Prostate gland (tissue), 2 donors: ENCODE measurements around the gene CENPA. TPM values are rescaled to one million over a fixed set of nuclear protein-coding genes. Genes with fewer than 3 reads are reported as not detected.

Experiments used
- DNase-seq: peaks from one replicate; pipeline ENCODE4 v3.0.0-alpha.2; 2019; ENCODE audit warnings: low spot score
- H3K27ac ChIP-seq, 2 donors: fragments of 200-600 bp; sonication (generic); 2 replicates each; pipeline ENCODE4 v1.5.1; 2017 to 2019
- H3K27me3 ChIP-seq: fragments of 200-600 bp; sonication (generic); replicated peaks from 2 replicates; pipeline ENCODE4 v1.5.1; 2019; ENCODE audit not compliant: insufficient read depth
- H3K36me3 ChIP-seq, 2 donors: fragments of 200-600 bp; sonication (generic); 1 replicate in 1 of 2; 2 replicates in 1 of 2; pipeline versions ENCODE4 v1.5.1 to v1.8.1; 2017 to 2019
- H3K4me1 ChIP-seq: fragments of 200-600 bp; sonication (generic); replicated peaks from 2 replicates; pipeline ENCODE4 v1.5.1; 2019
- H3K4me3 ChIP-seq, 2 donors: fragments of 200-600 bp; sonication (generic); 2 replicates each; pipeline ENCODE4 v1.5.1; 2017 to 2019
- H3K9me3 ChIP-seq: fragments of 200-600 bp; sonication (generic); 2 replicates; pipeline ENCODE4 v1.5.1; 2017
- POLR2A ChIP-seq: fragments of 450-650 bp; IDR thresholded peaks from one replicate; pipeline ENCODE4 v1.6.1; 2016; ENCODE audit warnings: antibody characterized with exemption, mild to moderate bottlenecking
- POLR2AphosphoS5 ChIP-seq: sonication (generic); formaldehyde crosslinking; IDR thresholded peaks from one replicate; pipeline ENCODE4 v1.6.1; 2017; ENCODE audit warnings: antibody characterized with exemption
- WGBS: methylation state at CpG from one replicate; pipeline ENCODE4 v1.1.5; 2018; 5-methylcytosine and 5-hydroxymethylcytosine counted together
- intact Hi-C: fragments of 100-400 bp; cut with DNase I; formaldehyde crosslinking; loops from one replicate; pipeline ENCODE4 v1.14.2; 2022
- total RNA-seq, 2 donors: library from RNA; depleted of rRNA; stranded (reverse); fragments of >200 nt; gene quantifications; one replicate each; pipeline ENCODE4 v1.1.0, GENCODE V29; 2016
- TF ChIP-seq, protein P1 (sequence below), 4 experiments: fragments of 200-600 bp in 2 of 4; fragments of 450-650 bp in 2 of 4; sonication (generic) in 2 of 4; IDR thresholded peaks; 1 replicate in 3 of 4; 2 replicates in 1 of 4; pipeline ENCODE4 v1.5.1; 2016 to 2019; ENCODE audit warnings: antibody characterized with exemption in 4 of 4, mild to moderate bottlenecking in 2 of 4, moderate library complexity in 2 of 4

CENPA gene
- total RNA-seq, 2 donors from 2014 or later = 0.23 to 0.68 TPM

DNA sequence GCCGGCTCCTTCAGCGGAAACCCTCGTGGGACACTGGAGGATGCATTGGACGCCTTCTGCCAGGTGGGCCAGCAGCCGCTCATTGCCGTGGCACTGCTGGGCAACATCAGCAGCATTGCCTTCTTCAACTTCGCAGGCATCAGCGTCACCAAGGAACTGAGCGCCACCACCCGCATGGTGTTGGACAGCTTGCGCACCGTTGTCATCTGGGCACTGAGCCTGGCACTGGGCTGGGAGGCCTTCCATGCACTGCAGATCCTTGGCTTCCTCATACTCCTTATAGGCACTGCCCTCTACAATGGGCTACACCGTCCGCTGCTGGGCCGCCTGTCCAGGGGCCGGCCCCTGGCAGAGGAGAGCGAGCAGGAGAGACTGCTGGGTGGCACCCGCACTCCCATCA, 7.8 kb upstream of the CENPA start:
- no peaks in the 10 kb centered on the region for H3K27me3 ChIP-seq
- H3K27ac ChIP-seq = no peak overlapping the region
- intact Hi-C loops = no loop called here
- TF ChIP-seq POLR2A = no peak
- TF ChIP-seq POLR2AphosphoS5 = no peak
- TF ChIP-seq, protein P1, sequence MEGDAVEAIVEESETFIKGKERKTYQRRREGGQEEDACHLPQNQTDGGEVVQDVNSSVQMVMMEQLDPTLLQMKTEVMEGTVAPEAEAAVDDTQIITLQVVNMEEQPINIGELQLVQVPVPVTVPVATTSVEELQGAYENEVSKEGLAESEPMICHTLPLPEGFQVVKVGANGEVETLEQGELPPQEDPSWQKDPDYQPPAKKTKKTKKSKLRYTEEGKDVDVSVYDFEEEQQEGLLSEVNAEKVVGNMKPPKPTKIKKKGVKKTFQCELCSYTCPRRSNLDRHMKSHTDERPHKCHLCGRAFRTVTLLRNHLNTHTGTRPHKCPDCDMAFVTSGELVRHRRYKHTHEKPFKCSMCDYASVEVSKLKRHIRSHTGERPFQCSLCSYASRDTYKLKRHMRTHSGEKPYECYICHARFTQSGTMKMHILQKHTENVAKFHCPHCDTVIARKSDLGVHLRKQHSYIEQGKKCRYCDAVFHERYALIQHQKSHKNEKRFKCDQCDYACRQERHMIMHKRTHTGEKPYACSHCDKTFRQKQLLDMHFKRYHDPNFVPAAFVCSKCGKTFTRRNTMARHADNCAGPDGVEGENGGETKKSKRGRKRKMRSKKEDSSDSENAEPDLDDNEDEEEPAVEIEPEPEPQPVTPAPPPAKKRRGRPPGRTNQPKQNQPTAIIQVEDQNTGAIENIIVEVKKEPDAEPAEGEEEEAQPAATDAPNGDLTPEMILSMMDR (IDR thresholded peaks at IDR 0.05) = no peak
- DNase-seq = no peak
- no peaks in the 10 kb centered on the region for H3K9me3 ChIP-seq
- H3K4me1 ChIP-seq = no peaks in the 10 kb centered on the region
- 96% methylated on average over 18 of the region's 18 CpGs for WGBS
- no peak overlapping the region for H3K4me3 ChIP-seq
- peaks cover 0 to 14% of the 10 kb centered on the region in 2 donors for H3K36me3 ChIP-seq

DNA sequence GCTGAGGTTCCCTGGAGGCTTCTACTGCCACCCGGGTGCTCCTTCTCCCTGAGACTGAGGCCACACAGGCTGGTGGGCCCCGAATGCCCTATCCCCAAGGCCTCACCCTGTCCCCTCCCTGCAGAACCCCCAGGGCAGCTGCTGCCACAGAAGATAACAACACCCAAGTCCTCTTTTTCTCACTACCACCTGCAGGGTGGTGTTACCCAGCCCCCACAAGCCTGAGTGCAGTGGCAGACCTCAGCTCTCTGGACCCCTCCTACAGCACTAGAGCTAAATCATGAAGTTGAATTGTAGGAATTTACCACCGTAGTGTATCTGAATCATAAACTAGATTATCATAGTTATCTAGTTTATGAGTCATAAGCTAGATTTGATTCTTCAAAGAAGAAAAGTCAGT, 7.3 kb upstream of the CENPA start:
- Histone ChIP-seq H3K4me1 (no peaks in the 10 kb centered on the region), H3K36me3 (peaks cover 0 to 14% of the 10 kb centered on the region in 2 donors), H3K27ac (no peak overlapping the region), H3K4me3 (no peak overlapping the region), H3K27me3 (no peaks in the 10 kb centered on the region), H3K9me3 (no peaks in the 10 kb centered on the region)
- WGBS = 81% methylated on average over 2 of the region's 3 CpGs
- no peak for TF ChIP-seq POLR2A
- intact Hi-C loops = no loop called here
- DNase-seq = no peak

DNA sequence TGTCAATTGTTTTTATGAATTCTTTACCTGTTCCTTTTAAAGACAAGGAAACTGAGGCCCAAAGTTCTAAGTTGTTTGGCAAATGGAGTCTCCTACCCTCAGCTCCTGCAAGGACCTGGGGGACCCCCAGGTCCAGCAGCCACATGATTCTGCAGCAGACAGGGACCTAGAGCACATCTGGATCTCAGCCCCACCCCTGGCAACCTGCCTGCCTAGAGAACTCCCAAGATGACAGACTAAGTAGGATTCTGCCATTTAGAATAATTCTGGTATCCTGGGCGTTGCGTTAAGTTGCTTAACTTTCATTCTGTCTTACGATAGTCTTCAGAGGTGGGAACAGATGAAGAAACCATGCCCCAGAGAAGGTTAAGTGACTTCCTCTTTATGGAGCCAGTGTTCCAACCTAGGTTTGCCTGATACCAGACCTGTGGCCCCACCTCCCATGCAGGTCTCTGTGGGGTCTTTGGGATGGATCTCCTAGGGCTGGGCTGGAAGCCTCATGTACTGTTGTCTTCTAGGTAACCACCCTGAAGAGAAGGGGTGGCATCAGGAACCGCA, 5.6 kb upstream of the CENPA start:
- 88% methylated on average over 4 of the region's 4 CpGs for WGBS
- H3K4me3 ChIP-seq = no peak overlapping the region
- peaks cover 0 to 12% of the 10 kb centered on the region in 2 donors for H3K36me3 ChIP-seq
- no peaks in the 10 kb centered on the region for H3K4me1 ChIP-seq
- DNase-seq = no peak
- no peak for TF ChIP-seq POLR2AphosphoS5
- TF ChIP-seq, protein P1 (IDR thresholded peaks at IDR 0.05) = no peak
- TF ChIP-seq POLR2A = no peak
- no peaks in the 10 kb centered on the region for H3K9me3 ChIP-seq
- no peak overlapping the region for H3K27ac ChIP-seq
- intact Hi-C loops = no loop called here
- no peaks in the 10 kb centered on the region for H3K27me3 ChIP-seq

DNA sequence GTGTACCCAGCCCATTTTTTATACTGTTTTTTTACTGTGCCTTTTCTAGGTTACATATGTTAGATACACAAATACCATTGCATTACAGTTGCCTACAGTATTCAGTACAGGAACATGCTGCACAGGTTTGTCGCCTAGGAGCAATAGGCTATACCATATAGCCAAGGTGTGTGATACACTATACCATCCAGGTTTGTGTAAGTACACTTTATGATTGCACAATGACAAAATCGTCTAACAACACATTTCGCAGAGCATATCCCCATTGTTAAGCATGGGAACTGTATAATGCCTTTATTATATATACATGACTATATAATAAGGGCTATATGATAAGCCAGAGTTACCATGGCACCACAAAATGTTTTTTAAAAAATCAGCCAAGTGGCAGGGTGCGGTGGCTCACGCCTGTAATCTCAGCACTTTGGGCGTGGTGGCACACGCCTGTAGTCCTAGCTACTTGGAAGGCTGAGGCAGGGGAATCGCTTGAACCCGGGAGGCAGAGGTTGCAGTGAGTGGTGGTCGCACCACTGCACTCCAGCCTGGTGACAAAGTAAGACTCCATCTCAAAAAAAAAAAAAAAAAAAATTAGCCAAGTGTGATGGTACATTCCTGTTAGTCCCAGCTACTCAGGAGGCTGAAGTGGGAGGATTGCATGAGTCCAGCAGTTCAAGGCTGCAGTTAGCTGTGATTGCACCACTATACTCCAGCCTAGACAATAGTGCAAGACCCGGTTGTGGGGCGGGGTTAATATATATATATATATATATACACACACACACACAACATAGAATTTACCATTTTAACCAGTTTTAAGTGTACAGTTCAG, 2.8 kb upstream of the CENPA start:
- H3K9me3 ChIP-seq = no peaks in the 10 kb centered on the region
- H3K27ac ChIP-seq = no peak overlapping the region
- DNase-seq = no peak
- peaks cover 4% of the 10 kb centered on the region for H3K4me1 ChIP-seq
- no peaks in the 10 kb centered on the region for H3K36me3 ChIP-seq
- intact Hi-C loops = no loop called here
- H3K4me3 ChIP-seq = no peak overlapping the region
- TF ChIP-seq POLR2AphosphoS5 (no peak), POLR2A (no peak)
- TF ChIP-seq, protein P1 (IDR thresholded peaks at IDR 0.05) = no peak
- H3K27me3 ChIP-seq = no peaks in the 10 kb centered on the region
- WGBS = 87% methylated on average over 12 of the region's 12 CpGs

DNA sequence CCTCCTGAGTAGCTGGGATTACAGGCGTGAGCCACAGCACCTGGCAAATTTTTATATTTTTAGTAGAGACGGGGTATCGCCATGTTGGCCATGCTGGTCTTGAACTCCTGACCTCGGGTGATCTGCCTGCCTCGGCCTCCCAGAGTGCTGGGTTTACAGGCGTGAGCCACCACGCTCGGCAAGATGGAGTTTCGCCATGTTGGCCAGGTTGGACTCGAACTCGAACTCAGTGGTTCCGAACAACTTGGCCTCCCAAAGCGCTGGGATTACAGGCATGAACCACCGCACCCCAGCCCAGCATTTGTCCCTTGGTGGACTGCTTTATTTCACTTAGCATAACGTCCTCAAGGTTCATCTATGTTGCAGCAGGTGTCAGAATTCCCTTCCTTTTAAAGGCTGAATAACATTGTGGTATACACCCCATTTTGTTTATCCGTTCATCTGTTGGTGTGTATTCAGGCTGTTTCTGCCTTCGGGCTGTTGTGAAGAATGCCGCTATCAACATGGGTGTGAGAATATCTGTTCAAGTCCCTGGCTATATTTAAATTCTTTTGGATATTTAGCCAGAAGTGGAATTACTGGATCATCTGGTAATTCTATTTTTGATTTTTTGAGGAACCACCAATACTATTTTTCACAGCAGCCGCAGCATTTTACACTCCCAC, 1.2 kb upstream of the CENPA start:
- DNase-seq = no peak
- 90% methylated on average over 19 of the region's 19 CpGs for WGBS
- H3K9me3 ChIP-seq = no peaks in the 10 kb centered on the region
- no peaks in the 10 kb centered on the region for H3K27me3 ChIP-seq
- TF ChIP-seq, protein P1 (IDR thresholded peaks at IDR 0.05) = no peak
- no peak for TF ChIP-seq POLR2AphosphoS5
- TF ChIP-seq POLR2A = no peak
- H3K36me3 ChIP-seq = no peaks in the 10 kb centered on the region
- peaks cover 4% of the 10 kb centered on the region for H3K4me1 ChIP-seq
- no peak overlapping the region for H3K27ac ChIP-seq
- intact Hi-C loops = no loop called here
- no peak overlapping the region for H3K4me3 ChIP-seq
